ENCODE results near the gene NUFIP1.

NUFIP1 gene

DNA sequence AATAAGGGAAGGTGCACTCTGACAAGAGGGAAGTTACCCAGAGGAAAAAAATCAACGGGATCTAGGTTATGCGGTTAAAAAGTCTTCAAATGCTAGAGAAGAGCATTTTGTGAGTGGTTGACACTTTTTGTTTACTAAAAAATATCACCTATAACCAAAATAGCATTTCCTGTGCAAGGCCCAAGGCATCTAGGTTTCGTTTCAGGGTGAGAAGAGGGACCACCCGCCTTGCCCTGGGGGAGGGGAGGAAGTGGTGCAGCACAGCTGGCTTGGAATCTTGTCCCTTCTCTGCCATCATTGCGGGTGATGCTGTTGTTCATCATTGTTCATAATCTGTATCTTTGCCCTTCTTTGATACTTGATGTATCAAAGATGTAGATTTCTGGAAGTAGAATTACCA is 80.6 kb downstream of the NUFIP1 start:
- no peak for TF ChIP-seq CTCF (IDR thresholded peaks at IDR 0.05; ENCODE audit: insufficient read depth, low read depth, low read length, missing control alignments)
- DNase-seq (ENCODE audit: low read depth), result peak; percentile 20

DNA sequence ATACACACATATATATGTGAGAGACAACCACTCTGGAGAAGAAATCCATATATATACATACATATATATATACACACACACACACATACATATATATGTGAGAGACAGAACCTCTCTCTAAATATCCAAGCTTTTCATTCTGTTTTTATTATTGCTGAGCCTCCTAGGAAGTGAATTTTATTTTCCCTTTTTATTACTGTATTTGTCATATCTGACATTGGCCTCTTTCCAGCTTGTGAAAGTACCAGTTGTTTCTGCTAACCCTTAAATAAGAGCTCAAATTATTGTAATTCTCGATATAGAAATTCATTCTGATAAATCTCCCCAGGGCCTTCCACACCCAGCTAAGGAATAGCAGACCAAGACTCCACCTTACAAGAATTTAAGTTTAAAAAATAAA is 81.0 kb downstream of the NUFIP1 start:
- no peak for TF ChIP-seq CTCF (IDR thresholded peaks at IDR 0.05; ENCODE audit: insufficient read depth, low read depth, low read length, missing control alignments)
- H3K4me3 ChIP-seq (ENCODE audit: low read depth, low read length), result no peak overlapping the region
- DNase-seq (ENCODE audit: low read depth), result no peak

More for the DNA sequence above, 80.6 kb downstream of the NUFIP1 start:
- no peak overlapping the region for H3K4me3 ChIP-seq (ENCODE audit: low read depth, low read length)

GRCh38 chr13:44906713-44907112 is 82.6 kb downstream of the NUFIP1 start:
- H3K4me3 ChIP-seq (ENCODE audit: low read depth, low read length), result no peak overlapping the region
- no peak for DNase-seq (ENCODE audit: low read depth)
- no peak for TF ChIP-seq CTCF (IDR thresholded peaks at IDR 0.05; ENCODE audit: insufficient read depth, low read depth, low read length, missing control alignments)

DNA sequence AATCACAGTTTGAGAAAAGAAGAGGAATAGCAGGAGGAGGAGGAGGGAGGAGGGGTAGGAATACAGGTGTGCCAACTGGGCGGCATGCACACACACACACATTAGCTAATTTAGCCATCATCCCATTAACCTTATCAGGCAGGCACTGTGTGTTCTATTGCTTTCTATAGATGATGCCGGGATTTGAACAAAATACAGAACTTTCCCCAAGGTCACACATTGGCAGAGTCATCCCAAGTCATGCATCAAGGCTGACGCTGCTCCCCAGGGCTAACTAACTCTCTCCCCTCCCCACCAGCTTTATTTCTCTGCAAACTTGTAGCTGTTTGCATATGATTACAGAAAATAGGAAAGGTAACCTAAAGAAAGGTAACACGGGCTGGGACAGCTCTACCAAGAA is 83.0 kb downstream of the NUFIP1 start:
- no peak for TF ChIP-seq CTCF (IDR thresholded peaks at IDR 0.05; ENCODE audit: insufficient read depth, low read depth, low read length, missing control alignments)
- DNase-seq (ENCODE audit: low read depth), result no peak
- H3K4me3 ChIP-seq (ENCODE audit: low read depth, low read length), result no peak overlapping the region

DNA sequence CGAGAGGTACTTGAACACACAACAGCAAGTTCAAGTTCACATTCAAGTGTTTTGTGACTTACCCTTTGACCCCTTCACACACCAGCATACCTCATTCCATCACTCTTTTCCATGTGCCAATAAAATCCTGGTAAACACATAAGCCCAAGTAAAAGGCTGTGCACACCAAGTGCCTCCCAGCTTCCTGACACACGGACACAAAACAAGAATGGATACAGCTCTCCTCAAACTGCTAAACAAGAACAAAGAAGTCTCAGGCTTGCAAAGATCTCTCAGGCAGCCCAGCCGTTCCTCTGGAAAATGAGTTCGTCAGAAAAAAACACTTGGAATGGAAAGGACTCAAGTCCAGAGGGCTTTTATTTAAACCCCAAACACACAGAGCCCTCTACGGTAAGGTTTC is 83.7 kb downstream of the NUFIP1 start:
- TF ChIP-seq CTCF (IDR thresholded peaks at IDR 0.05; ENCODE audit: insufficient read depth, low read depth, low read length, missing control alignments), result no peak
- DNase-seq (ENCODE audit: low read depth), result no peak
- no peak overlapping the region for H3K4me3 ChIP-seq (ENCODE audit: low read depth, low read length)

DNA sequence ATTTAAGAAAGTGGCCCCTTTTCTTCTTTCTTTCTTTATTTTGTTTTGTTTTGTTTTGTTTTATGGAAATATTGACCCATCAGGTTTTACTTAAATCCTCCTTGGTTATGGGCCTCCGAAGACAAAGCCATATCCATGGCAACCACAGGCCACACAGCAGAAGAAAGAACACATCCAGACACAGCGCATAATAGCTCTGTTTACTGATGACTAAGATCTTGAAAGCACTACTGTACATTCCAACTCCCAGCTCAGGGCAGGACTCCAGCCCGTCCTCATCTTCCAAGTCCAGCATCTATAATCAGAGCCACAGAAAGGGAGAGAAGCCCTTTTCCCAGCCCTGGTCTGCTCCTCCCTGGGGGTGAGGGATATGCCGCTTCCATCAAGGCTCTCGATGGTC is 84.3 kb downstream of the NUFIP1 start:
- no peak for DNase-seq (ENCODE audit: low read depth)
- TF ChIP-seq CTCF (IDR thresholded peaks at IDR 0.05; ENCODE audit: insufficient read depth, low read depth, low read length, missing control alignments), result no peak
- no peak overlapping the region for H3K4me3 ChIP-seq (ENCODE audit: low read depth, low read length)

- H3K4me3 ChIP-seq (ENCODE audit: low read depth, low read length), result no peak overlapping the region
- DNase-seq (ENCODE audit: low read depth), result no peak
- TF ChIP-seq CTCF (IDR thresholded peaks at IDR 0.05; ENCODE audit: insufficient read depth, low read depth, low read length, missing control alignments), result no peak
These were observed 85.7 kb downstream of the NUFIP1 start for GRCh38 chr13:44903574-44903985.
